ENCODE results near the gene PLCL2. TPM values are rescaled to one million over a fixed set of nuclear protein-coding genes. Genes with fewer than 3 reads are reported as not detected.

The PLCL2 gene
- polyA plus RNA-seq, 2 of the 4 experiments (the other 2 are of a cell fraction), result 2.1 to 3.0 TPM

- no peak for ATAC-seq
- H3K4me2 ChIP-seq, result no peak overlapping the region
- TF ChIP-seq ESRRA (IDR thresholded peaks at IDR 0.05; ENCODE audit: borderline replicate concordance, low read length) (no peak), FOSL2 (IDR thresholded peaks at IDR 0.05) (no peak), FOSL2 (CRISPR knock-in tag; IDR thresholded peaks at IDR 0.05) (no peak), KDM5A (IDR thresholded peaks at IDR 0.05) (no peak), SREBF2 (IDR thresholded peaks at IDR 0.05) (no peak), ZNF302 (CRISPR knock-in tag; IDR thresholded peaks at IDR 0.05) (no peak), CHD2 (IDR thresholded peaks at IDR 0.05; ENCODE audit: low read length, partially characterized antibody) (no peak), FOXS1 (CRISPR knock-in tag; IDR thresholded peaks at IDR 0.05) (no peak)
Observed at GRCh38 chr3:17038141-17038540, 153.4 kb downstream of the PLCL2 start.

GRCh38 chr3:17038900-17039553 lies 154.3 kb downstream of the PLCL2 start:
- 9% methylated on average over 1 of the region's 1 CpG for WGBS (ENCODE audit: missing lambda C conversion rate)
- ChIA-PET POLR2A (no interaction called here), CTCF (interaction anchor here (0.6 to 1.3 kb wide), 6 partner anchors 10 to 439 kb away, joined by 3 to 4 read pairs (median 3); no protein-coding TSS in a partner anchor)
- no peak for FAIRE-seq
- no peak for DNase-seq (ENCODE audit: low read depth in 1 of 2, low spot score in 1 of 2)
- Histone ChIP-seq H3K4me1 (peaks cover 29% of the 10 kb centered on the region), H3K4me2 (peak overlapping the region; percentile 54), H3K4me3 (no peak overlapping the region), H3K9me3 (no peaks in the 10 kb centered on the region), H3K27ac (peak overlapping the region; percentile 63 to 88; a peak in 5 of 6 replicates)
- ATAC-seq, result peak; percentile 67
- TF ChIP-seq EHF (CRISPR knock-in tag; IDR thresholded peaks at IDR 0.05) (no peak), POLR2A (IDR thresholded peaks at IDR 0.05; ENCODE audit: low read length) (no peak), E2F6 (IDR thresholded peaks at IDR 0.05; ENCODE audit: borderline replicate concordance, low read depth) (no peak), PBX3 (IDR thresholded peaks at IDR 0.05) (no peak), ZSCAN20 (CRISPR knock-in tag; IDR thresholded peaks at IDR 0.05) (no peak), ATOH8 (CRISPR knock-in tag; IDR thresholded peaks at IDR 0.05; ENCODE audit: low read depth) (no peak), MAFK (IDR thresholded peaks at IDR 0.05; ENCODE audit: partially characterized antibody) (no peak), HOXA7 (CRISPR knock-in tag; IDR thresholded peaks at IDR 0.05) (no peak), USF2 (IDR thresholded peaks at IDR 0.05) (no peak)

More at GRCh38 chr3:17038141-17038540, 153.4 kb downstream of the PLCL2 start:
- no peak for FAIRE-seq
- H3K4me1 ChIP-seq, result peaks cover 29% of the 10 kb centered on the region
- no peak overlapping the region for H3K27ac ChIP-seq
- no peaks in the 10 kb centered on the region for H3K9me3 ChIP-seq
- ChIA-PET POLR2A (no interaction called here), CTCF (no interaction called here)
- DNase-seq (ENCODE audit: low read depth in 1 of 2, low spot score in 1 of 2), result no peak
- WGBS (ENCODE audit: missing lambda C conversion rate), result 87% methylated on average over 3 of the region's 3 CpGs
- no peak overlapping the region for H3K4me3 ChIP-seq

GRCh38 chr3:17039594-17039993 lies 154.8 kb downstream of the PLCL2 start:
- ChIA-PET CTCF (interaction anchor here (0.6 to 1.3 kb wide), 7 partner anchors 10 to 439 kb away, joined by 3 to 4 read pairs (median 3); no protein-coding TSS in a partner anchor), POLR2A (no interaction called here)
- peak overlapping the region; percentile 63 to 88 for H3K27ac ChIP-seq
- H3K4me1 ChIP-seq, result peaks cover 29% of the 10 kb centered on the region
- peak; percentile 84 to 93 for DNase-seq (ENCODE audit: low read depth in 1 of 2, low spot score in 1 of 2)
- no peaks in the 10 kb centered on the region for H3K9me3 ChIP-seq
- ATAC-seq, result peak; percentile 99 to 100
- H3K4me3 ChIP-seq, result no peak overlapping the region
- peak; percentile 99 for FAIRE-seq
- WGBS (ENCODE audit: missing lambda C conversion rate), result 2% methylated on average over 2 of the region's 2 CpGs
- peak overlapping the region; percentile 54 for H3K4me2 ChIP-seq
- TF ChIP-seq RCOR1 (IDR thresholded peaks at IDR 0.05; ENCODE audit: low read depth, low read length) (no peak), RAD21 (conservative IDR thresholded peaks at IDR 0.05 in 1 of 2, IDR thresholded peaks at IDR 0.05 in 1 of 2) (peak; percentile 24 to 44; a peak in 3 of 5 replicates), SMC3 (IDR thresholded peaks at IDR 0.05) (no peak), HES2 (IDR thresholded peaks at IDR 0.05) (no peak), MAFK (IDR thresholded peaks at IDR 0.05; ENCODE audit: partially characterized antibody) (peak; percentile 50), PHF8 (IDR thresholded peaks at IDR 0.05; ENCODE audit: borderline replicate concordance, low read depth) (no peak), REST (IDR thresholded peaks at IDR 0.05) (no peak), BCL3 (IDR thresholded peaks at IDR 0.05) (peak; percentile 77; the same call in 2 of the 3 replicates), ZFP36 (IDR thresholded peaks at IDR 0.05; ENCODE audit: borderline replicate concordance, partially characterized antibody) (no peak), EP300 (IDR thresholded peaks at IDR 0.05) (peak in 1 of 2 experiments; percentile 64; a peak in 1 of 5 replicates)
